DMS53 (cell line): ENCODE measurements around the gene C9orf72.
A peak's percentile ranks its signal among the peaks of the same experiment; 100 is the strongest.

ENCODE experiments used
- DNase-seq: peaks from one replicate; lab custom pipeline; 2025; lab: John Stamatoyannopoulos, UW

Gene C9orf72

GRCh38 chr9:27538647-27539046, 34.6 kb downstream of the C9orf72 start:
- no peak for DNase-seq

- no peak for DNase-seq
Observed at GRCh38 chr9:27537756-27538155, 35.5 kb downstream of the C9orf72 start.

GRCh38 chr9:27537027-27537435, 36.2 kb downstream of the C9orf72 start:
- no peak for DNase-seq

GRCh38 chr9:27536168-27536567, 37.1 kb downstream of the C9orf72 start:
- no peak for DNase-seq

- DNase-seq = no peak
Observed at GRCh38 chr9:27535701-27536118, 37.6 kb downstream of the C9orf72 start.

GRCh38 chr9:27534658-27535209, 38.5 kb downstream of the C9orf72 start:
- DNase-seq = no peak

GRCh38 chr9:27534131-27534530, 39.1 kb downstream of the C9orf72 start:
- no peak for DNase-seq

GRCh38 chr9:27533311-27533710, 40.0 kb downstream of the C9orf72 start:
- no peak for DNase-seq

- no peak for DNase-seq
Observed at GRCh38 chr9:27532046-27532445, 41.2 kb downstream of the C9orf72 start.

GRCh38 chr9:27530915-27531755, 42.1 kb downstream of the C9orf72 start:
- DNase-seq = no peak

GRCh38 chr9:27529316-27530278, 43.7 kb downstream of the C9orf72 start, which contains the start of gene MOB3B:
Gene MOB3B (minus strand): TSS chr9:27529814. CDS start chr9:27455550, 74,264 bp downstream.
- peak; percentile 77 for DNase-seq

- DNase-seq = peak; percentile 49
Observed at GRCh38 chr9:27528886-27529315, 44.4 kb downstream of the C9orf72 start.

- peak; percentile 47 for DNase-seq
Observed at GRCh38 chr9:27528076-27528885, 45.0 kb downstream of the C9orf72 start.

- no peak for DNase-seq
Observed at GRCh38 chr9:27527702-27528075, 45.6 kb downstream of the C9orf72 start.

GRCh38 chr9:27524236-27524635, 49.0 kb downstream of the C9orf72 start, which contains the start of gene IFNK:
Gene IFNK (plus strand): TSS chr9:27524290. CDS start chr9:27524337, 47 bp downstream.
- DNase-seq = no peak

- no peak for DNase-seq
Observed at GRCh38 chr9:27523141-27523540, 50.1 kb downstream of the C9orf72 start.

- DNase-seq = no peak
Observed at GRCh38 chr9:27520986-27521385, 52.3 kb downstream of the C9orf72 start.

- no peak for DNase-seq
Observed at GRCh38 chr9:27519466-27520465, 53.5 kb downstream of the C9orf72 start.

GRCh38 chr9:27518809-27519208, 54.5 kb downstream of the C9orf72 start:
- no peak for DNase-seq

- no peak for DNase-seq
Observed at GRCh38 chr9:27518006-27518405, 55.3 kb downstream of the C9orf72 start.
